HCT116 (cell line): Measurements from ENCODE around the gene SH3TC1. TPM values are rescaled to one million over a fixed set of nuclear protein-coding genes. Genes with fewer than 3 reads are reported as not detected.

Source experiments
- ATAC-seq: fragments of 200-7000 bp; cut with Tn5 transposase; 2 replicates; pipeline ENCODE4 v1.9.1; 2020; ENCODE audit warnings: mild to moderate bottlenecking, moderate library complexity
- BruUV-seq: library from RNA; stranded (reverse); fragments of 400-500 nt; replicated peaks from 2 replicates; lab custom pipeline; 2021; lab: Mats Ljungman, UMichigan
- CTCF ChIA-PET: fragments of 300-600 bp; sonication (Branson Sonifier 250); formaldehyde crosslinking; loops from one replicate; lab custom pipeline; 2021; ENCODE audit warnings: antibody characterized with exemption; lab: Charles Lee
- POLR2A ChIA-PET: fragments of 300-600, 350-600 bp; sonication (Branson Sonifier 250); formaldehyde crosslinking; loops from one replicate; lab custom pipeline; 2021; ENCODE audit warnings: antibody characterized with exemption; lab: Charles Lee
- RAD21 ChIA-PET, 2 experiments: fragments of 300-600 bp; sonication (Branson Sonifier 250); formaldehyde crosslinking; loops; one replicate each; lab custom pipeline; 2023; ENCODE audit warnings: low total read pairs in 2 of 2; ENCODE audit not compliant: uncharacterized antibody in 2 of 2, unreplicated experiment in 2 of 2, low non-redundant PET in 1 of 2; lab: Charles Lee
- DNase-seq: peaks from one replicate; pipeline ENCODE4 v3.0.0-alpha.2; 2010; ENCODE audit warnings: low read depth, low spot score
- H2AFZ ChIP-seq: fragments of 200-600 bp; shearing (Covaris generic), sonication (generic); 2 replicates; pipeline ENCODE4 v1.6.1; 2017; ENCODE audit warnings: low read depth, mixed run types, mixed read lengths, antibody characterized with exemption, low read length; ENCODE audit not compliant: poor library complexity, severe bottlenecking
- H3K27ac ChIP-seq: 2 replicates; pipeline ENCODE4 v1.5.1; 2012; ENCODE audit warnings: low read depth, low read length
- H3K27me3 ChIP-seq: fragments of 200-600 bp; sonication (generic); 2 replicates; pipeline ENCODE4 v1.6.1; 2016; ENCODE audit warnings: mixed run types, low read length, mixed read lengths; ENCODE audit not compliant: insufficient read depth
- H3K36me3 ChIP-seq, 2 experiments: fragments of 200-500 bp in 1 of 2; fragments of 200-600 bp in 1 of 2; sonication (Bioruptor generic) in 1 of 2; sonication (generic) in 1 of 2; 2 replicates each; pipeline versions ENCODE4 v1.5.1 to v1.6.1; 2014 to 2016; ENCODE audit warnings: low read length in 2 of 2, inconsistent platforms in 1 of 2, mixed read lengths in 1 of 2, mixed run types in 1 of 2; ENCODE audit not compliant: insufficient read depth in 2 of 2, control insufficient read depth in 1 of 2
- H3K4me1 ChIP-seq, 2 experiments: fragments of 200-600 bp in 1 of 2; sonication (generic) in 1 of 2; 2 replicates each; pipeline versions ENCODE4 v1.5.1 to v1.6.1; 2012 to 2017; ENCODE audit warnings: low read length in 2 of 2, inconsistent platforms in 1 of 2, mild to moderate bottlenecking in 1 of 2, mixed read lengths in 1 of 2, mixed run types in 1 of 2, moderate library complexity in 1 of 2; ENCODE audit not compliant: insufficient read depth in 2 of 2, control insufficient read depth in 1 of 2
- H3K4me2 ChIP-seq: fragments of 200-600 bp; sonication (generic); 2 replicates; pipeline ENCODE4 v1.6.1; 2017; ENCODE audit warnings: mixed run types, low read length, mixed read lengths
- H3K4me3 ChIP-seq, 2 experiments: fragments of 200-600 bp in 1 of 2; sonication (generic) in 1 of 2; replicated peaks in 1 of 2; 2 replicates each; pipeline ENCODE4 v1.5.1; 2011 to 2016; ENCODE audit warnings: low read length in 2 of 2, control low read depth in 1 of 2, low read depth in 1 of 2, mild to moderate bottlenecking in 1 of 2, mixed read lengths in 1 of 2, mixed run types in 1 of 2
- H3K79me2 ChIP-seq: fragments of 200-600 bp; sonication (generic); 2 replicates; pipeline ENCODE4 v1.6.1; 2017; ENCODE audit warnings: mild to moderate bottlenecking, mixed run types, low read length, moderate library complexity, mixed read lengths; ENCODE audit not compliant: insufficient read depth
- H3K9ac ChIP-seq: fragments of 200-600 bp; sonication (generic); 2 replicates; pipeline ENCODE4 v1.6.1; 2016; ENCODE audit warnings: low read length, mixed read lengths
- H3K9me2 ChIP-seq: fragments of 200-600 bp; sonication (generic), shearing (Covaris generic); 2 replicates; pipeline ENCODE4 v1.6.1; 2017; ENCODE audit warnings: mixed run types, mild to moderate bottlenecking, moderate library complexity; ENCODE audit not compliant: insufficient read depth
- H3K9me3 ChIP-seq, 2 experiments: fragments of 200-500 bp in 1 of 2; fragments of 200-600 bp in 1 of 2; sonication (Bioruptor generic) in 1 of 2; sonication (generic) in 1 of 2; 2 replicates each; pipeline ENCODE4 v1.6.1; 2014 to 2017; ENCODE audit warnings: low read length in 2 of 2, mixed read lengths in 2 of 2, inconsistent platforms in 1 of 2, low read depth in 1 of 2, mild to moderate bottlenecking in 1 of 2, mixed run types in 1 of 2, moderate library complexity in 1 of 2; ENCODE audit not compliant: control insufficient read depth in 1 of 2, insufficient read depth in 1 of 2
- H4K20me1 ChIP-seq: fragments of 200-600 bp; sonication (generic), shearing (Covaris generic); 2 replicates; pipeline ENCODE4 v1.6.1; 2017; ENCODE audit warnings: mixed run types, mild to moderate bottlenecking, moderate library complexity; ENCODE audit not compliant: insufficient read depth
- ATF3 ChIP-seq: IDR thresholded peaks from 2 replicates; pipeline ENCODE4 v1.6.1; 2012
- CBX3 ChIP-seq: IDR thresholded peaks from 2 replicates; pipeline ENCODE4 v1.6.1; 2012; ENCODE audit warnings: low read depth
- CEBPB ChIP-seq: IDR thresholded peaks from 2 replicates; pipeline ENCODE4 v1.6.1; 2012; ENCODE audit warnings: low read depth
- CTCF ChIP-seq, 3 experiments: fragments of 200-600 bp in 1 of 3; sonication (generic) in 1 of 3; IDR thresholded peaks in 2 of 3; conservative IDR thresholded peaks in 1 of 3; 2 replicates each; pipeline ENCODE4 v1.5.1; 2012 to 2017; ENCODE audit warnings: low read depth in 2 of 3, low read length in 2 of 3, antibody characterized with exemption in 1 of 3, borderline replicate concordance in 1 of 3, control low read depth in 1 of 3, mild to moderate bottlenecking in 1 of 3, mixed read lengths in 1 of 3, mixed run types in 1 of 3, moderate library complexity in 1 of 3; ENCODE audit not compliant: insufficient read depth in 1 of 3
- EGR1 ChIP-seq: IDR thresholded peaks from 2 replicates; pipeline ENCODE4 v1.6.1; 2012; ENCODE audit warnings: low read depth
- ELF1 ChIP-seq: IDR thresholded peaks from 2 replicates; pipeline ENCODE4 v1.6.1; 2012; ENCODE audit warnings: low read depth, borderline replicate concordance
- EZH2 ChIP-seq: fragments of 200-600 bp; sonication (generic); IDR thresholded peaks from 2 replicates; pipeline ENCODE4 v1.6.1; 2017; ENCODE audit warnings: antibody characterized with exemption, mixed run types
- FOSL1 ChIP-seq: IDR thresholded peaks from 2 replicates; pipeline ENCODE4 v1.6.1; 2012; ENCODE audit warnings: low read depth
- JUND ChIP-seq: IDR thresholded peaks from 2 replicates; pipeline ENCODE4 v1.6.1; 2012
- MAX ChIP-seq: IDR thresholded peaks from 2 replicates; pipeline ENCODE4 v1.6.1; 2012
- POLR2A ChIP-seq: IDR thresholded peaks from 2 replicates; pipeline ENCODE4 v1.7.0; 2011; ENCODE audit warnings: borderline replicate concordance; ENCODE audit not compliant: insufficient read depth, insufficient read length; ENCODE audit errors: extremely low read depth
- POLR2AphosphoS5 ChIP-seq: IDR thresholded peaks from 2 replicates; pipeline ENCODE4 v1.6.1; 2011; ENCODE audit warnings: mild to moderate bottlenecking, low read depth, low read length, moderate library complexity
- RAD21 ChIP-seq: IDR thresholded peaks from 2 replicates; pipeline ENCODE4 v1.6.1; 2012; ENCODE audit warnings: low read depth, mild to moderate bottlenecking
- REST ChIP-seq: IDR thresholded peaks from 2 replicates; pipeline ENCODE4 v1.6.1; 2012; ENCODE audit warnings: low read depth
- SIN3A ChIP-seq: IDR thresholded peaks from 2 replicates; pipeline ENCODE4 v1.6.1; 2012; ENCODE audit warnings: low read depth
- SRF ChIP-seq: IDR thresholded peaks from 2 replicates; pipeline ENCODE4 v1.6.1; 2012; ENCODE audit warnings: low read depth
- TCF7L2 ChIP-seq: IDR thresholded peaks from 2 replicates; pipeline ENCODE4 v1.7.0; 2011; ENCODE audit warnings: borderline replicate concordance, inconsistent platforms; ENCODE audit not compliant: insufficient read depth, insufficient read length; ENCODE audit errors: extremely low read depth
- YY1 ChIP-seq: IDR thresholded peaks from 2 replicates; pipeline ENCODE4 v1.6.1; 2011; ENCODE audit warnings: low read length, low read depth, moderate library complexity, mild to moderate bottlenecking; ENCODE audit not compliant: insufficient replicate concordance; ENCODE audit errors: extremely low read depth
- ZBTB33 ChIP-seq: IDR thresholded peaks from 2 replicates; pipeline ENCODE4 v1.6.1; 2011; ENCODE audit warnings: mild to moderate bottlenecking, low read length, moderate library complexity; ENCODE audit not compliant: insufficient replicate concordance; ENCODE audit errors: extremely low read depth
- ZFX ChIP-seq: fragments of 450-650 bp; IDR thresholded peaks from 2 replicates; pipeline ENCODE4 v1.6.1; 2017
- intact Hi-C: fragments of 100-400 bp; cut with micrococcal nuclease; formaldehyde crosslinking; loops from 2 replicates; pipeline ENCODE4 v1.10.0; 2022
- total RNA-seq: library from RNA; stranded (reverse); gene quantifications from one replicate; pipeline ENCODE4 v1.2.1, GENCODE V29; 2021; ENCODE audit not compliant: unreplicated experiment

Gene SH3TC1
- total RNA-seq, 1 experiment from 2014 or later = 12.5 TPM

- Histone ChIP-seq H3K79me2 (no peaks in the 10 kb centered on the region), H4K20me1 (no peaks in the 10 kb centered on the region), H3K4me2 (no peak overlapping the region), H3K9me3 (no peaks in the 10 kb centered on the region), H3K36me3 (no peaks in the 10 kb centered on the region), H3K27ac (no peak overlapping the region), H3K4me1 (peaks cover 28 to 66% of the 10 kb centered on the region in 2 experiments), H2AFZ (no peak overlapping the region), H3K4me3 (no peak overlapping the region), H3K9ac (no peak overlapping the region), H3K27me3 (no peaks in the 10 kb centered on the region), H3K9me2 (no peaks in the 10 kb centered on the region)
- intact Hi-C loops = no loop called here
- ChIA-PET POLR2A (no interaction called here), RAD21 (no interaction called here), CTCF (no interaction called here)
- TF ChIP-seq YY1 (no peak), RAD21 (no peak), FOSL1 (no peak), MAX (no peak), EGR1 (no peak), POLR2AphosphoS5 (no peak), CTCF (IDR thresholded peaks at IDR 0.05 in 2 of 3, conservative IDR thresholded peaks at IDR 0.05 in 1 of 3; ENCODE audit: borderline replicate concordance in 1 of 3, insufficient read depth in 1 of 3, low read depth in 2 of 3, low read length in 2 of 3) (no peak), TCF7L2 (no peak), POLR2A (no peak), CBX3 (no peak), ZBTB33 (no peak), EZH2 (no peak), REST (no peak), ZFX (no peak), ELF1 (no peak), SRF (no peak), JUND (no peak), SIN3A (no peak), CEBPB (no peak), ATF3 (no peak)
- BruUV-seq = no TSS peak
- DNase-seq (no peak), ATAC-seq (no peak)
Observed at GRCh38 chr4:8188085-8188484, 11.0 kb upstream of the SH3TC1 start.
